Uterus (tissue), 2 donors: ENCODE data around the gene METTL26.

Source experiments
- POLR2A ChIP-seq, 2 donors: fragments of 450-650 bp; IDR thresholded peaks; one replicate each; pipeline ENCODE4 v1.6.1; 2016; ENCODE audit warnings: antibody characterized with exemption in 2 of 2, mild to moderate bottlenecking in 1 of 2, moderate library complexity in 1 of 2
- TF ChIP-seq, protein P1 (sequence below), 4 experiments: fragments of 200-600 bp in 2 of 4; fragments of 450-650 bp in 2 of 4; sonication (generic) in 2 of 4; IDR thresholded peaks; one replicate each; pipeline ENCODE4 v1.5.1; 2016 to 2019; ENCODE audit warnings: antibody characterized with exemption in 4 of 4, mild to moderate bottlenecking in 2 of 4, moderate library complexity in 1 of 4

DNA sequence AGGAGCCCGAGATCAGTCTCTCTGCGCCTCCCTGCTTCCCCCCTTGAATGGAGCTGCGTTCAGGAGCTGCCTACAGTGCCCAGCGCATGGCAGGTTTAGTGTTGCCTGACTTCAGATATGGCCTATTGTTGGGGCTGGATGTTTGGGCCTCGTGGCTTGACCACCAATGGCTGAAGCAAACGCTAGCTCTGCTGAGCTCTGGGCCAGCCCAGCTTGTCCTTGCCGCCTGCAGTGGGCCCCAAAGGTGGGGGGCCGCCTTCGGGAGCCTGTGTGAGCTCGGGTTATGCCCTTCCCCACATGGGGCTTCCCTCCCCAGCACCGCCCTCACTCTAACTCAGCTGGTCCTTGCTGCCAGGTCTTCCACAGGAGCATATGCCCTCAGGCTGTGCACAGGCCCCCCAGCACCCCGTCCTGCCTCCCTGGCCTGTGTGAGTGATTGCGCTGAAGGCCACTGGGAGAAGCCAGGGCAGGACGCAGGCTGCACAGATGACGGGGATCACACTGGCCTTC lies 2.0 kb upstream of the METTL26 start:
- TF ChIP-seq, protein P1, sequence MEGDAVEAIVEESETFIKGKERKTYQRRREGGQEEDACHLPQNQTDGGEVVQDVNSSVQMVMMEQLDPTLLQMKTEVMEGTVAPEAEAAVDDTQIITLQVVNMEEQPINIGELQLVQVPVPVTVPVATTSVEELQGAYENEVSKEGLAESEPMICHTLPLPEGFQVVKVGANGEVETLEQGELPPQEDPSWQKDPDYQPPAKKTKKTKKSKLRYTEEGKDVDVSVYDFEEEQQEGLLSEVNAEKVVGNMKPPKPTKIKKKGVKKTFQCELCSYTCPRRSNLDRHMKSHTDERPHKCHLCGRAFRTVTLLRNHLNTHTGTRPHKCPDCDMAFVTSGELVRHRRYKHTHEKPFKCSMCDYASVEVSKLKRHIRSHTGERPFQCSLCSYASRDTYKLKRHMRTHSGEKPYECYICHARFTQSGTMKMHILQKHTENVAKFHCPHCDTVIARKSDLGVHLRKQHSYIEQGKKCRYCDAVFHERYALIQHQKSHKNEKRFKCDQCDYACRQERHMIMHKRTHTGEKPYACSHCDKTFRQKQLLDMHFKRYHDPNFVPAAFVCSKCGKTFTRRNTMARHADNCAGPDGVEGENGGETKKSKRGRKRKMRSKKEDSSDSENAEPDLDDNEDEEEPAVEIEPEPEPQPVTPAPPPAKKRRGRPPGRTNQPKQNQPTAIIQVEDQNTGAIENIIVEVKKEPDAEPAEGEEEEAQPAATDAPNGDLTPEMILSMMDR (IDR thresholded peaks at IDR 0.05) = no peak
- no peak for TF ChIP-seq POLR2A (IDR thresholded peaks at IDR 0.05)
